HCT116 (cell line): ENCODE measurements around the gene IFT25. TPM values are rescaled to one million over a fixed set of nuclear protein-coding genes. Genes with fewer than 3 reads are reported as not detected.

ENCODE experiments used
- ATAC-seq: fragments of 200-7000 bp; cut with Tn5 transposase; 2 replicates; pipeline ENCODE4 v1.9.1; 2020; ENCODE audit warnings: mild to moderate bottlenecking, moderate library complexity
- BruUV-seq: library from RNA; stranded (reverse); fragments of 400-500 nt; replicated peaks from 2 replicates; lab custom pipeline; 2021; lab: Mats Ljungman, UMichigan
- CTCF ChIA-PET: fragments of 300-600 bp; sonication (Branson Sonifier 250); formaldehyde crosslinking; loops from one replicate; lab custom pipeline; 2021; ENCODE audit warnings: antibody characterized with exemption; lab: Charles Lee
- POLR2A ChIA-PET: fragments of 300-600, 350-600 bp; sonication (Branson Sonifier 250); formaldehyde crosslinking; loops from one replicate; lab custom pipeline; 2021; ENCODE audit warnings: antibody characterized with exemption; lab: Charles Lee
- RAD21 ChIA-PET, 2 experiments: fragments of 300-600 bp; sonication (Branson Sonifier 250); formaldehyde crosslinking; loops; one replicate each; lab custom pipeline; 2023; ENCODE audit warnings: low total read pairs in 2 of 2; ENCODE audit not compliant: uncharacterized antibody in 2 of 2, unreplicated experiment in 2 of 2, low non-redundant PET in 1 of 2; lab: Charles Lee
- DNase-seq: peaks from one replicate; pipeline ENCODE4 v3.0.0-alpha.2; 2010; ENCODE audit warnings: low read depth, low spot score
- H2AFZ ChIP-seq: fragments of 200-600 bp; shearing (Covaris generic), sonication (generic); 2 replicates; pipeline ENCODE4 v1.6.1; 2017; ENCODE audit warnings: low read depth, mixed run types, mixed read lengths, antibody characterized with exemption, low read length; ENCODE audit not compliant: poor library complexity, severe bottlenecking
- H3K27ac ChIP-seq: 2 replicates; pipeline ENCODE4 v1.5.1; 2012; ENCODE audit warnings: low read depth, low read length
- H3K27me3 ChIP-seq: fragments of 200-600 bp; sonication (generic); 2 replicates; pipeline ENCODE4 v1.6.1; 2016; ENCODE audit warnings: mixed run types, low read length, mixed read lengths; ENCODE audit not compliant: insufficient read depth
- H3K36me3 ChIP-seq, 2 experiments: fragments of 200-500 bp in 1 of 2; fragments of 200-600 bp in 1 of 2; sonication (Bioruptor generic) in 1 of 2; sonication (generic) in 1 of 2; 2 replicates each; pipeline versions ENCODE4 v1.5.1 to v1.6.1; 2014 to 2016; ENCODE audit warnings: low read length in 2 of 2, inconsistent platforms in 1 of 2, mixed read lengths in 1 of 2, mixed run types in 1 of 2; ENCODE audit not compliant: insufficient read depth in 2 of 2, control insufficient read depth in 1 of 2
- H3K4me1 ChIP-seq, 2 experiments: fragments of 200-600 bp in 1 of 2; sonication (generic) in 1 of 2; 2 replicates each; pipeline versions ENCODE4 v1.5.1 to v1.6.1; 2012 to 2017; ENCODE audit warnings: low read length in 2 of 2, inconsistent platforms in 1 of 2, mild to moderate bottlenecking in 1 of 2, mixed read lengths in 1 of 2, mixed run types in 1 of 2, moderate library complexity in 1 of 2; ENCODE audit not compliant: insufficient read depth in 2 of 2, control insufficient read depth in 1 of 2
- H3K4me2 ChIP-seq: fragments of 200-600 bp; sonication (generic); 2 replicates; pipeline ENCODE4 v1.6.1; 2017; ENCODE audit warnings: mixed run types, low read length, mixed read lengths
- H3K4me3 ChIP-seq, 2 experiments: fragments of 200-600 bp in 1 of 2; sonication (generic) in 1 of 2; replicated peaks in 1 of 2; 2 replicates each; pipeline ENCODE4 v1.5.1; 2011 to 2016; ENCODE audit warnings: low read length in 2 of 2, control low read depth in 1 of 2, low read depth in 1 of 2, mild to moderate bottlenecking in 1 of 2, mixed read lengths in 1 of 2, mixed run types in 1 of 2
- H3K79me2 ChIP-seq: fragments of 200-600 bp; sonication (generic); 2 replicates; pipeline ENCODE4 v1.6.1; 2017; ENCODE audit warnings: mild to moderate bottlenecking, mixed run types, low read length, moderate library complexity, mixed read lengths; ENCODE audit not compliant: insufficient read depth
- H3K9ac ChIP-seq: fragments of 200-600 bp; sonication (generic); 2 replicates; pipeline ENCODE4 v1.6.1; 2016; ENCODE audit warnings: low read length, mixed read lengths
- H3K9me2 ChIP-seq: fragments of 200-600 bp; sonication (generic), shearing (Covaris generic); 2 replicates; pipeline ENCODE4 v1.6.1; 2017; ENCODE audit warnings: mixed run types, mild to moderate bottlenecking, moderate library complexity; ENCODE audit not compliant: insufficient read depth
- H3K9me3 ChIP-seq, 2 experiments: fragments of 200-500 bp in 1 of 2; fragments of 200-600 bp in 1 of 2; sonication (Bioruptor generic) in 1 of 2; sonication (generic) in 1 of 2; 2 replicates each; pipeline ENCODE4 v1.6.1; 2014 to 2017; ENCODE audit warnings: low read length in 2 of 2, mixed read lengths in 2 of 2, inconsistent platforms in 1 of 2, low read depth in 1 of 2, mild to moderate bottlenecking in 1 of 2, mixed run types in 1 of 2, moderate library complexity in 1 of 2; ENCODE audit not compliant: control insufficient read depth in 1 of 2, insufficient read depth in 1 of 2
- H4K20me1 ChIP-seq: fragments of 200-600 bp; sonication (generic), shearing (Covaris generic); 2 replicates; pipeline ENCODE4 v1.6.1; 2017; ENCODE audit warnings: mixed run types, mild to moderate bottlenecking, moderate library complexity; ENCODE audit not compliant: insufficient read depth
- CTCF ChIP-seq, 3 experiments: fragments of 200-600 bp in 1 of 3; sonication (generic) in 1 of 3; IDR thresholded peaks in 2 of 3; conservative IDR thresholded peaks in 1 of 3; 2 replicates each; pipeline ENCODE4 v1.5.1; 2012 to 2017; ENCODE audit warnings: low read depth in 2 of 3, low read length in 2 of 3, antibody characterized with exemption in 1 of 3, borderline replicate concordance in 1 of 3, control low read depth in 1 of 3, mild to moderate bottlenecking in 1 of 3, mixed read lengths in 1 of 3, mixed run types in 1 of 3, moderate library complexity in 1 of 3; ENCODE audit not compliant: insufficient read depth in 1 of 3
- EGR1 ChIP-seq: IDR thresholded peaks from 2 replicates; pipeline ENCODE4 v1.6.1; 2012; ENCODE audit warnings: low read depth
- ELF1 ChIP-seq: IDR thresholded peaks from 2 replicates; pipeline ENCODE4 v1.6.1; 2012; ENCODE audit warnings: low read depth, borderline replicate concordance
- JUND ChIP-seq: IDR thresholded peaks from 2 replicates; pipeline ENCODE4 v1.6.1; 2012
- MAX ChIP-seq: IDR thresholded peaks from 2 replicates; pipeline ENCODE4 v1.6.1; 2012
- POLR2AphosphoS5 ChIP-seq: IDR thresholded peaks from 2 replicates; pipeline ENCODE4 v1.6.1; 2011; ENCODE audit warnings: mild to moderate bottlenecking, low read depth, low read length, moderate library complexity
- SIN3A ChIP-seq: IDR thresholded peaks from 2 replicates; pipeline ENCODE4 v1.6.1; 2012; ENCODE audit warnings: low read depth
- ZNF274 ChIP-seq: fragments of 200-500 bp; sonication (Bioruptor generic); IDR thresholded peaks from 2 replicates; pipeline ENCODE4 v1.6.1; 2014; ENCODE audit warnings: mild to moderate bottlenecking, low read depth, low read length, inconsistent platforms
- intact Hi-C: fragments of 100-400 bp; cut with micrococcal nuclease; formaldehyde crosslinking; loops from 2 replicates; pipeline ENCODE4 v1.10.0; 2022
- total RNA-seq: library from RNA; stranded (reverse); gene quantifications from one replicate; pipeline ENCODE4 v1.2.1, GENCODE V29; 2021; ENCODE audit not compliant: unreplicated experiment
- TF ChIP-seq, protein P1 (sequence below): IDR thresholded peaks from 2 replicates; pipeline ENCODE4 v1.6.1; 2012; ENCODE audit warnings: low read depth
- TF ChIP-seq, protein P2 (sequence below): IDR thresholded peaks from 2 replicates; pipeline ENCODE4 v1.6.1; 2012

IFT25 gene
- total RNA-seq, 1 experiment from 2014 or later: 45.1 TPM

- peak; percentile 80 for TF ChIP-seq SIN3A
Measured at GRCh38 chr1:53957194-53957818, 11.8 kb upstream of the IFT25 start (continued).

DNA sequence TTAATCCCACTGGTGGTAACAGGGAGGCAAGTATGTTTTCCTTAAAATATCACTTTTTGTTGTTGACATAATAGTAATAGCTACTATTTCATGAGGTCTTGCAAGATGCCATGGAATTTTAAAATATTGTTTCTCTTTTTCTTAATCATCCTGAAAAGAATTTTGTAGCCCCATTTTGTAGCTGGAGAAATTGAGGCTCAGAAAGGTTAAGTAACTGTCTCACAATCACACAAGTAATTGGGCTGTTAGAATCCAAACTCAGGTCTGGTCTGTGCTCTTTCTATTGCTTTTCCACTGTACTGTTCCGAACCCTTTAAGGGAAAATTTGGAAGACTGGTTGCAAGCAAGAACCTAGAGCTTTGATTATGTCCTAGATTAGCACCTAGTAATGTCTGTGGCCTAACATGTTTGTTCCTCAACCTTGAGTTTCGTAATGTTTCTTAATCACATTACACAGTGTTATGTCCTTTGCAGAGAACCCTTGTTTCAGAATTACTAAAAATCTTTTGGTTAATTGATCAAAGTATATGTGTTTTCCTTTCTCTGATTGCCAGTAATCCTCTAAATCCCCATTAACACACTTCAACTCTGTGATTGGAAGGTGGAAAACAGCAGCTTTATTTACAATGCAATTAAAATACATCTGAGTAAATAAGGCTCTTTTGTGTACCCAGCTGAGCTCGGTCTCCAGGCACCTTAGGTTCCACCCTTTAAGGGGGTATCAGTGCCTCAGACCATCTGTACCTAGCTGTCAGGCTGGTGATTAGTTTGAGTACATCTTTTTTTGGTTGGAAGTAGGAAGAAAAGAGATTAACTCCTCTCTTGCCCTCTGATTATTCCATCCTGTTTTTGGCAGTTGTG is 11.0 kb upstream of the IFT25 start:
- no peaks in the 10 kb centered on the region for H3K9me3 ChIP-seq
- ChIA-PET CTCF (interaction anchor here (1.5 to 1.9 kb wide), 3 partner anchors 11 to 96 kb away, joined by 5 to 7 read pairs (median 6); partner anchors contain the start of gene IFT25), RAD21 (interaction anchor here in 1 of 2 experiments (0.7 kb wide), 1 partner anchor 96 kb away, joined by 3 read pairs; no protein-coding TSS in a partner anchor)
- peaks cover 28 to 50% of the 10 kb centered on the region in 2 experiments for H3K36me3 ChIP-seq
- ATAC-seq: peak; percentile 50
- peaks cover 62% of the 10 kb centered on the region for H3K79me2 ChIP-seq
- intact Hi-C loops: loop anchor here (5.0 to 10.0 kb wide), 2 partner anchors 96 to 472 kb away; partner anchors contain the start of genes TCEANC2 and TMEM59
- no peak for DNase-seq
- peaks cover 26 to 37% of the 10 kb centered on the region in 2 experiments for H3K4me1 ChIP-seq
- TF ChIP-seq, protein P1, sequence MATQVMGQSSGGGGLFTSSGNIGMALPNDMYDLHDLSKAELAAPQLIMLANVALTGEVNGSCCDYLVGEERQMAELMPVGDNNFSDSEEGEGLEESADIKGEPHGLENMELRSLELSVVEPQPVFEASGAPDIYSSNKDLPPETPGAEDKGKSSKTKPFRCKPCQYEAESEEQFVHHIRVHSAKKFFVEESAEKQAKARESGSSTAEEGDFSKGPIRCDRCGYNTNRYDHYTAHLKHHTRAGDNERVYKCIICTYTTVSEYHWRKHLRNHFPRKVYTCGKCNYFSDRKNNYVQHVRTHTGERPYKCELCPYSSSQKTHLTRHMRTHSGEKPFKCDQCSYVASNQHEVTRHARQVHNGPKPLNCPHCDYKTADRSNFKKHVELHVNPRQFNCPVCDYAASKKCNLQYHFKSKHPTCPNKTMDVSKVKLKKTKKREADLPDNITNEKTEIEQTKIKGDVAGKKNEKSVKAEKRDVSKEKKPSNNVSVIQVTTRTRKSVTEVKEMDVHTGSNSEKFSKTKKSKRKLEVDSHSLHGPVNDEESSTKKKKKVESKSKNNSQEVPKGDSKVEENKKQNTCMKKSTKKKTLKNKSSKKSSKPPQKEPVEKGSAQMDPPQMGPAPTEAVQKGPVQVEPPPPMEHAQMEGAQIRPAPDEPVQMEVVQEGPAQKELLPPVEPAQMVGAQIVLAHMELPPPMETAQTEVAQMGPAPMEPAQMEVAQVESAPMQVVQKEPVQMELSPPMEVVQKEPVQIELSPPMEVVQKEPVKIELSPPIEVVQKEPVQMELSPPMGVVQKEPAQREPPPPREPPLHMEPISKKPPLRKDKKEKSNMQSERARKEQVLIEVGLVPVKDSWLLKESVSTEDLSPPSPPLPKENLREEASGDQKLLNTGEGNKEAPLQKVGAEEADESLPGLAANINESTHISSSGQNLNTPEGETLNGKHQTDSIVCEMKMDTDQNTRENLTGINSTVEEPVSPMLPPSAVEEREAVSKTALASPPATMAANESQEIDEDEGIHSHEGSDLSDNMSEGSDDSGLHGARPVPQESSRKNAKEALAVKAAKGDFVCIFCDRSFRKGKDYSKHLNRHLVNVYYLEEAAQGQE: no peak
- TF ChIP-seq ELF1: no peak
- TF ChIP-seq MAX: no peak
- TF ChIP-seq POLR2AphosphoS5: no peak
- TF ChIP-seq JUND: no peak
- TF ChIP-seq, protein P2, sequence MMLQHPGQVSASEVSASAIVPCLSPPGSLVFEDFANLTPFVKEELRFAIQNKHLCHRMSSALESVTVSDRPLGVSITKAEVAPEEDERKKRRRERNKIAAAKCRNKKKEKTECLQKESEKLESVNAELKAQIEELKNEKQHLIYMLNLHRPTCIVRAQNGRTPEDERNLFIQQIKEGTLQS: no peak
- TF ChIP-seq CTCF (IDR thresholded peaks at IDR 0.05 in 2 of 3, conservative IDR thresholded peaks at IDR 0.05 in 1 of 3; ENCODE audit: borderline replicate concordance in 1 of 3, insufficient read depth in 1 of 3, low read depth in 2 of 3, low read length in 2 of 3): no peak
- no peak for TF ChIP-seq EGR1
- TF ChIP-seq ZNF274: no peak
- TF ChIP-seq, all 23 proteins: peak for 0
- Histone ChIP-seq H3K27ac (peak overlapping the region; percentile 75), H2AFZ (no peak overlapping the region), H3K4me2 (peak overlapping the region; percentile 79), H3K9me2 (no peaks in the 10 kb centered on the region), H4K20me1 (no peaks in the 10 kb centered on the region), H3K4me3 (peak overlapping the region in 1 of 2 experiments; percentile 39; a peak in 2 of 4 replicates), H3K9ac (peak overlapping the region; percentile 45), H3K27me3 (no peaks in the 10 kb centered on the region)
- no TSS peak for BruUV-seq
- POLR2A ChIA-PET: interaction anchor here (1.5 kb wide), 1 partner anchor 11 kb away, joined by 9 read pairs; the partner anchor contains the start of genes IFT25 and LRRC42
